ENCODE data around the gene SESN3.

DNA sequence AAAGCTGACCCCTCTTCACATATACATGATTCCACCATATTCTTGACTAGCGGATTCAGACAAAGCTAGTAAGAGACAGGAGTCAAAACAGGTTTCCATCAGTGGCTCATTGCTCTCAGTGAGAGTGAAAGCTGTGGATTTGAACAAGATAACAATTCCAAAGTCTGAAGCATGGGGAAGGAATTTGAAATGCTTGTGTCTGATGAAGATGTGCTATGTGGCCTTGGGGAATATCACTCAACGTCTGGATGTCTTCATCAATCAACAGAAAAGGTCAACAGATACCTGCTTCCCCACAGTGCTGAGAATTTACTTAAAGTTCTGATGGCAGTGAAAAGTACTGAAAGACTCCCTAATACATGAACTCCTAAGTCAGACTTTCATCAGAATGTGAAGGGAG lies 46.9 kb upstream of the SESN3 start:
- TF ChIP-seq CTCF (IDR thresholded peaks at IDR 0.05) (no peak), POLR2A (IDR thresholded peaks at IDR 0.05) (no peak)
